DND-41 (cell line): ENCODE data around the gene SLC66A2.

Experiments
- EZH2 ChIP-seq: IDR thresholded peaks from 3 replicates; pipeline ENCODE4 v1.6.1; 2012; ENCODE audit warnings: borderline replicate concordance, low read depth, mild to moderate bottlenecking, moderate library complexity, low read length, inconsistent platforms; ENCODE audit not compliant: severe bottlenecking
- TF ChIP-seq, protein P1 (sequence below): IDR thresholded peaks from 2 replicates; pipeline ENCODE4 v1.5.1; 2012; ENCODE audit warnings: borderline replicate concordance, low read length, moderate library complexity, mild to moderate bottlenecking; ENCODE audit not compliant: poor library complexity, severe bottlenecking; ENCODE audit errors: extremely low read depth

DNA sequence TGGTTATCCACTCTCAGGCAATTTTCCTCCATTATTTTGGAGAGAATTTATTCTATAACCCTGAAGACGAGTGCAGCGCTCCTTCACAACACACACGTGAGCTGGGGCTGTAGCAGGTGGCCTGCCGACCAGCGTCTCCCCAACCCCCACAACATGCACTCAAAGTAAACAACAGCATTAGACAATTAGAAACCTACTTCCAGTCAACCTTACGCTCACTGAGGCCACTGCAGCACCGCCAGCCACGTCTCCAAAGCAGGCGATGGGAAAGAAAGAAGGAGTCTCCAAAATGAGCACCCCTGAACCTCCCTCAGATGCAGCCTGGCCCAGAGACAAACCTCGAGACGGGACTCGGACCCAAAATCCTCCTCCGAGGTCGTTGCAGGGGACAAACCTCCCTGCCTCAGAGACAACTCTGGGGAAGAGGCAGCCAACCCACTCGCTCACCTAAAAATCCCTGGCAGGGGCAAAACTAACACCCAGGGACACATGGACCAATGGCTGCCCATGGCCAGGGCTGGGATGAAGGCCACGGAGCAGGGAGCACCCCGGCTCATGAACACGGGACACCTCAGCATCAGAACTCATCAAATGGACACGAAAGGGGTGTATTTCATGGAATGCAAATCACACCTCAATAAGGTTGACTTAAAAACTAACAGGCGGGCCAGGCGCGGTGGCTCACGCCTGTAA is 2.6 kb downstream of the SLC66A2 start:
- TF ChIP-seq, protein P1, sequence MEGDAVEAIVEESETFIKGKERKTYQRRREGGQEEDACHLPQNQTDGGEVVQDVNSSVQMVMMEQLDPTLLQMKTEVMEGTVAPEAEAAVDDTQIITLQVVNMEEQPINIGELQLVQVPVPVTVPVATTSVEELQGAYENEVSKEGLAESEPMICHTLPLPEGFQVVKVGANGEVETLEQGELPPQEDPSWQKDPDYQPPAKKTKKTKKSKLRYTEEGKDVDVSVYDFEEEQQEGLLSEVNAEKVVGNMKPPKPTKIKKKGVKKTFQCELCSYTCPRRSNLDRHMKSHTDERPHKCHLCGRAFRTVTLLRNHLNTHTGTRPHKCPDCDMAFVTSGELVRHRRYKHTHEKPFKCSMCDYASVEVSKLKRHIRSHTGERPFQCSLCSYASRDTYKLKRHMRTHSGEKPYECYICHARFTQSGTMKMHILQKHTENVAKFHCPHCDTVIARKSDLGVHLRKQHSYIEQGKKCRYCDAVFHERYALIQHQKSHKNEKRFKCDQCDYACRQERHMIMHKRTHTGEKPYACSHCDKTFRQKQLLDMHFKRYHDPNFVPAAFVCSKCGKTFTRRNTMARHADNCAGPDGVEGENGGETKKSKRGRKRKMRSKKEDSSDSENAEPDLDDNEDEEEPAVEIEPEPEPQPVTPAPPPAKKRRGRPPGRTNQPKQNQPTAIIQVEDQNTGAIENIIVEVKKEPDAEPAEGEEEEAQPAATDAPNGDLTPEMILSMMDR, result no peak
- no peak for TF ChIP-seq EZH2
